BE2C (cell line): Measurements from ENCODE around the gene PRPF8.

ENCODE experiments used
- DNase-seq: peaks from one replicate; pipeline ENCODE4 v3.0.0-alpha.2; 2020
- H3K27me3 ChIP-seq: fragments of 250-450 bp; sonication (Bioruptor Pico); 2 replicates; pipeline ENCODE4 v1.5.1; 2020; ENCODE audit warnings: mild to moderate bottlenecking
- H3K36me3 ChIP-seq: fragments of 250-450 bp; sonication (Bioruptor Pico); 2 replicates; pipeline ENCODE4 v1.5.1; 2020; ENCODE audit warnings: mild to moderate bottlenecking
- H3K4me1 ChIP-seq: fragments of 250-450 bp; sonication (Bioruptor Pico); 2 replicates; pipeline ENCODE4 v1.5.1; 2020
- H3K4me3 ChIP-seq: 2 replicates; pipeline ENCODE4 v1.5.1; 2011; ENCODE audit warnings: low read depth, low read length
- H3K9me3 ChIP-seq: fragments of 250-450 bp; sonication (Bioruptor Pico); 2 replicates; pipeline ENCODE4 v1.5.1; 2020
- CTCF ChIP-seq: IDR thresholded peaks from 2 replicates; pipeline ENCODE4 v1.5.1; 2012; ENCODE audit warnings: mild to moderate bottlenecking, low read depth, low read length

PRPF8 gene

GRCh38 chr17:1648173-1648962 is 36.3 kb downstream of the PRPF8 start:
- DNase-seq, result peak; percentile 26
- H3K4me1 ChIP-seq, result no peaks in the 10 kb centered on the region
- no peaks in the 10 kb centered on the region for H3K9me3 ChIP-seq
- H3K27me3 ChIP-seq, result no peaks in the 10 kb centered on the region
- no peak for TF ChIP-seq CTCF
- H3K4me3 ChIP-seq, result peak overlapping the region; percentile 34
- peaks cover 27% of the 10 kb centered on the region for H3K36me3 ChIP-seq

- H3K4me3 ChIP-seq, result no peak overlapping the region
- H3K9me3 ChIP-seq, result no peaks in the 10 kb centered on the region
- no peaks in the 10 kb centered on the region for H3K4me1 ChIP-seq
- TF ChIP-seq CTCF, result no peak
- H3K27me3 ChIP-seq, result no peaks in the 10 kb centered on the region
- peaks cover 21% of the 10 kb centered on the region for H3K36me3 ChIP-seq
- no peak for DNase-seq
Measured at GRCh38 chr17:1647802-1648171, 36.9 kb downstream of the PRPF8 start.

GRCh38 chr17:1646199-1646875 is 38.3 kb downstream of the PRPF8 start:
- TF ChIP-seq CTCF, result no peak

GRCh38 chr17:1645207-1646171 is 39.2 kb downstream of the PRPF8 start, which contains the start of gene SCARF1:
TSS of gene SCARF1 (minus strand) at chr17:1645732. CDS start at chr17:1645697, 35 bp downstream.
- H3K27me3 ChIP-seq, result no peaks in the 10 kb centered on the region
- no peaks in the 10 kb centered on the region for H3K4me1 ChIP-seq
- H3K9me3 ChIP-seq, result no peaks in the 10 kb centered on the region
- H3K4me3 ChIP-seq, result no peak within 1 kb of the TSS
- H3K36me3 ChIP-seq, result 0 out of 2 replicates have a peak, but pooled peaks cover 3% of the 10 kb centered on the region
- no peak for TF ChIP-seq CTCF
- no peak for DNase-seq

More at GRCh38 chr17:1646199-1646875, 38.3 kb downstream of the PRPF8 start:
- H3K4me3 ChIP-seq, result no peak overlapping the region
- no peak for DNase-seq
- no peaks in the 10 kb centered on the region for H3K27me3 ChIP-seq
- no peaks in the 10 kb centered on the region for H3K9me3 ChIP-seq
- no peaks in the 10 kb centered on the region for H3K4me1 ChIP-seq
- H3K36me3 ChIP-seq, result peaks cover 10% of the 10 kb centered on the region

- no peak for TF ChIP-seq CTCF
- DNase-seq, result no peak
Measured at GRCh38 chr17:1644493-1645206, 40.0 kb downstream of the PRPF8 start.

More at GRCh38 chr17:1644493-1645206, 40.0 kb downstream of the PRPF8 start:
- Histone ChIP-seq H3K4me1 (no peaks in the 10 kb centered on the region), H3K27me3 (no peaks in the 10 kb centered on the region), H3K9me3 (no peaks in the 10 kb centered on the region), H3K4me3 (no peak overlapping the region), H3K36me3 (no peaks in the 10 kb centered on the region)
